Measurements from ENCODE around the gene TMSB4Y. TPM values are rescaled to one million over a fixed set of nuclear protein-coding genes. Genes with fewer than 3 reads are reported as not detected.

The TMSB4Y gene
- 1.5 and 2.2 TPM in 2 replicates for polyA plus RNA-seq (2011; rRNA removed)
- polyA plus RNA-seq (2012; cell fraction: cytosol; rRNA removed), result 0.74 and 0.80 TPM in 2 replicates
- 0.24 and 0.40 TPM in 2 replicates for polyA plus RNA-seq (2012; cell fraction: nucleus; rRNA removed)
- polyA plus RNA-seq (2017; fragmentation: RNase III; extraction: RNeasy Plus Mini Kit Qiagen cat#74134 plus additional on column Dnase treatment), result 0.98 to 1.5 TPM (median 1.0 TPM) in 3 replicates
- 0.63 and 1.2 TPM in 2 replicates for polyA minus RNA-seq (2011; rRNA and poly(A)+ RNA removed)

DNA sequence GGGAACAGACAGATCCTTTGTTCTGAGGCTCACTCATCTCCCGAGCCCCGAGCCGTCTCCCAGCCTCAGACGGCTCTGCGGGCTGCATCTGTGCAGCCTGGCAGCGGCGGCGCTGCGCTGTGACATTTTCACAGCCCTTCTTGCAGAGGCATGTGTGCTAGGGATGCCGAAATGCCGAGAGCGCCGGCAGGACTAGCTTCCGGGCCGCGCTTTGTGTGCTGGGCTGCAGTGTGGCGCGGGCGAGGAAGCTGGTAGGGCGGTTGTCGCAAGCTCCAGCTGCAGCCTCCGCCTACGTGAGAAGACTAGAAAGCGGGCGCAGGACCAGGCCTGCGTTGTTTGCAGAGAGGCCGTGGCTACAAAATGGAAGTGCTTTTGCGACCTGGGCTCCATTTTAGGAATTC is at the start of gene TMSB4Y:
Gene TMSB4Y (plus strand): TSS at position 332 of the 401 bp plus-strand sequence.
- FAIRE-seq (no peak), DNase-seq (ENCODE audit: low read depth in 1 of 2, low spot score in 1 of 2) (peak; percentile 26 to 85), ATAC-seq (peak; percentile 92 to 96)
- ChIA-PET POLR2A (no interaction called here), CTCF (no interaction called here)
- no peak for TF ChIP-seq HES2 (IDR thresholded peaks at IDR 0.05)
- TF ChIP-seq RCOR1 (IDR thresholded peaks at IDR 0.05; ENCODE audit: low read depth, low read length), result no peak
- TF ChIP-seq POLR2AphosphoS2 (conservative IDR thresholded peaks at IDR 0.05; ENCODE audit: low read length), result no peak
- no peak for TF ChIP-seq USF2 (IDR thresholded peaks at IDR 0.05)
- H3K9me3 ChIP-seq, result no peaks in the 10 kb centered on the region
- H3K4me1 ChIP-seq, result peaks cover 4% of the 10 kb centered on the region; the same call in 1 of the 3 replicates
- 1% methylated on average over 9 of the region's 28 CpGs for WGBS (ENCODE audit: missing lambda C conversion rate)
- H3K4me2 ChIP-seq, result peak within 1 kb of the TSS; percentile 81
- peak within 1 kb of the TSS; percentile 90 to 92 for H3K27ac ChIP-seq
- peak within 1 kb of the TSS; percentile 50 for H3K4me3 ChIP-seq

GRCh38 chrY:13664162-13664561 is 39.5 kb upstream of the TMSB4Y start:
- TF ChIP-seq EP300 (IDR thresholded peaks at IDR 0.05) (no peak), PHF8 (IDR thresholded peaks at IDR 0.05; ENCODE audit: borderline replicate concordance, low read depth) (no peak), HDAC2 (IDR thresholded peaks at IDR 0.05) (no peak), NFE2L2 (conservative IDR thresholded peaks at IDR 0.05; ENCODE audit: low read length) (no peak)
- 86% methylated on average over 1 of the region's 1 CpG for WGBS (ENCODE audit: missing lambda C conversion rate)
- H3K27ac ChIP-seq, result no peak overlapping the region
- DNase-seq (ENCODE audit: low read depth in 1 of 2, low spot score in 1 of 2) (no peak), FAIRE-seq (no peak), ATAC-seq (no peak)
- ChIA-PET POLR2A (no interaction called here), CTCF (no interaction called here)
- H3K4me1 ChIP-seq, result no peaks in the 10 kb centered on the region
- no peaks in the 10 kb centered on the region for H3K9me3 ChIP-seq
- no peak overlapping the region for H3K4me3 ChIP-seq
- H3K4me2 ChIP-seq, result no peak overlapping the region

DNA sequence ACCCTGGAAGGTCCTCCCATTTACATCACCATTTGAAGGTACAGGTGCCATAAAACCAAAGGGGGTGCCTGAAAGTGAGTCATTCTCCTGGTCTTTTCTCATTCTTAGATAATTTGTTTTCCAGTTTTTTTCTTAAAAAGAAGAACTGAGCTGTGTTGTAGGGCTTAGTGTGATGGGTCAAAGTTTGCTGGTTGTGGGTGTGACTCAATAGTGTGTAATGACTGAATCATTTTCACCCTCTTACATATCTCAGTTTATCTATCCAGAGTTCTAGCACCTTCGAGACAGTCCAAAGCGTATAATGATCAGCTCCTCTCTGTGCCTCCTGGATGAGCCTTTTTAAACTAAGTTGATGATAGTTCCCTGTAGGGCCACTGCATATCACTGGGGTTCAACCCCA is 32.6 kb upstream of the TMSB4Y start:
- Histone ChIP-seq H3K4me1 (no peaks in the 10 kb centered on the region), H3K27ac (no peak overlapping the region), H3K4me2 (no peak overlapping the region), H3K4me3 (no peak overlapping the region), H3K9me3 (no peaks in the 10 kb centered on the region)
- POLR2A ChIA-PET, result no interaction called here
- TF ChIP-seq USF2 (IDR thresholded peaks at IDR 0.05) (no peak), POLR2A (IDR thresholded peaks at IDR 0.05; ENCODE audit: low read length) (no peak), HOXA7 (CRISPR knock-in tag; IDR thresholded peaks at IDR 0.05) (no peak), MAX (IDR thresholded peaks at IDR 0.05) (no peak), EP300 (IDR thresholded peaks at IDR 0.05) (no peak), JUNB (IDR thresholded peaks at IDR 0.05) (no peak), ZNF302 (CRISPR knock-in tag; IDR thresholded peaks at IDR 0.05) (no peak), KDM5A (IDR thresholded peaks at IDR 0.05) (no peak), PBX3 (IDR thresholded peaks at IDR 0.05) (no peak)
- ATAC-seq, result no peak
- no peak for FAIRE-seq
- 0% methylated on average over 2 of the region's 2 CpGs for WGBS (ENCODE audit: missing lambda C conversion rate)
- CTCF ChIA-PET, result no interaction called here
- no peak for DNase-seq (ENCODE audit: low read depth in 1 of 2, low spot score in 1 of 2)

DNA sequence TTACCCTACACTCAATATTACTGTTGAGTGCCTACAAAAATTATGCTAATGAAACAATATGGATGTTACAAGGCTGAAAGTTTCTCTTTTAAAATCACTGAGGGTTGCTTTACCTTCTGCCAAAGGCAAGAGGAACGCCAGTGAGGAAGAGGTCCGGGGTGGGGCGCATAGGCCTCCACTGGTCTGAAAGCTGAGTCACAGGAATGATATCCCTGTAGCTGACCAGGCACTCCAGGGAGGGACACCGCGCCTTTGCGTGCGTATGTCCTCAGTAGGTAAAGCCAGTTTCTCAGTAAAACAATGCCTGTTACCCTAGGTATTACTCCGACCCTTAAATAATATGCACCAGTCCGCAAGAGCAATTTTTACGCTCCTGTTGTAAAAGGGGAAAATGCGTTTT is 1.4 kb upstream of the TMSB4Y start:
- TF ChIP-seq JUN (IDR thresholded peaks at IDR 0.05) (no peak), CHD2 (IDR thresholded peaks at IDR 0.05; ENCODE audit: low read length, partially characterized antibody) (no peak), ELK1 (IDR thresholded peaks at IDR 0.05; ENCODE audit: low read depth, low read length) (no peak), BCL3 (IDR thresholded peaks at IDR 0.05) (no peak)
- peaks cover 4% of the 10 kb centered on the region; the same call in 1 of the 3 replicates for H3K4me1 ChIP-seq
- DNase-seq (ENCODE audit: low read depth in 1 of 2, low spot score in 1 of 2), result peak in 1 of 2 experiments; percentile 35
- ChIA-PET POLR2A (no interaction called here), CTCF (no interaction called here)
- ATAC-seq, result no peak
- WGBS (ENCODE audit: missing lambda C conversion rate), result 72% methylated on average over 11 of the region's 11 CpGs
- no peak overlapping the region for H3K4me2 ChIP-seq
- FAIRE-seq, result no peak
- no peak overlapping the region for H3K27ac ChIP-seq
- H3K4me3 ChIP-seq, result no peak overlapping the region
- no peaks in the 10 kb centered on the region for H3K9me3 ChIP-seq

Measured in A549 (cell line).